ENCODE data around the gene BAIAP2L2.

The BAIAP2L2 gene

DNA sequence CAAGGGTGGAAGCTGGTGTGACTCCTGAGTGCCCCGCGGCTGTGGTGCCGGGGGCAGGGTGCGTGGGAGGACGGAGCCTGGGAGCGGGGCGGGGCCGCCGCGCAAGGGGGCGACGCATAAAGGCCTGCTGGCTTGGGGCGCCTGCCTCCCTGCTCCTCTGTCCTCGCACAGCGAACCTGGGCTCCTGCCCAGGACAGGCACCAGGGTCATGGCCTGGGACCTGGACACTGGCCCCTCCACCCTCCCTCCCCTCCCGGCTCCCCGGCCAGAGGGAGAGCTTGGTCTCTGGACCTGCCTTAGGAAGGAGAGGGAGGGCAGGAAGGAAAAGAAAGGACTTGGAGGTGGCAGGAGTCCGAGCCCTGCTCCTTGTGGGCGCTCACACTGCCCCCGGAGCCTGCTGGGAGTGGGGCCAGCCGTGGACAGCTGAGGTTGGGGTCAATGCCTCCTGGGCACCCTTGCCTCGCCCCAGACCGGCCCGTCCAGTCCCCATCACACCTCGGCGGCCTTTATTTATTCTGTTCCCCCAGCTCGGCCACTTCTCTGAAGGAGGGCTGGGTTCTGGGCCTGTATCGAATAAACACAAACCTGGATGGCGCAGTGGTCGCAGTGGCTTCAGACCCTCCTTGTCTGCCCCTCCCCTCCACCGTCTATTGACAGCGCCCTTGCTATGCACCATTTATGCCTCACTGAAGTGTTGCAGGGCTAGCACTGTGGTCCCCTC, 35.2 kb downstream of the BAIAP2L2 start:
- intact Hi-C loops (cut with DNase I; ENCODE audit: low total_unique reads), result no loop called here
- Histone ChIP-seq H3K27ac (no peak overlapping the region), H3K36me3 (peaks cover 28 to 68% (median 44%) of the 10 kb centered on the region in 3 donors), H3K4me1 (peaks cover 5 to 23% (median 13%) of the 10 kb centered on the region in 4 donors), H3K4me3 (no peak overlapping the region), H3K9me3 (no peaks in the 10 kb centered on the region), H3K27me3 (no peaks in the 10 kb centered on the region)
- DNase-seq, result no peak
- TF ChIP-seq, protein P1, sequence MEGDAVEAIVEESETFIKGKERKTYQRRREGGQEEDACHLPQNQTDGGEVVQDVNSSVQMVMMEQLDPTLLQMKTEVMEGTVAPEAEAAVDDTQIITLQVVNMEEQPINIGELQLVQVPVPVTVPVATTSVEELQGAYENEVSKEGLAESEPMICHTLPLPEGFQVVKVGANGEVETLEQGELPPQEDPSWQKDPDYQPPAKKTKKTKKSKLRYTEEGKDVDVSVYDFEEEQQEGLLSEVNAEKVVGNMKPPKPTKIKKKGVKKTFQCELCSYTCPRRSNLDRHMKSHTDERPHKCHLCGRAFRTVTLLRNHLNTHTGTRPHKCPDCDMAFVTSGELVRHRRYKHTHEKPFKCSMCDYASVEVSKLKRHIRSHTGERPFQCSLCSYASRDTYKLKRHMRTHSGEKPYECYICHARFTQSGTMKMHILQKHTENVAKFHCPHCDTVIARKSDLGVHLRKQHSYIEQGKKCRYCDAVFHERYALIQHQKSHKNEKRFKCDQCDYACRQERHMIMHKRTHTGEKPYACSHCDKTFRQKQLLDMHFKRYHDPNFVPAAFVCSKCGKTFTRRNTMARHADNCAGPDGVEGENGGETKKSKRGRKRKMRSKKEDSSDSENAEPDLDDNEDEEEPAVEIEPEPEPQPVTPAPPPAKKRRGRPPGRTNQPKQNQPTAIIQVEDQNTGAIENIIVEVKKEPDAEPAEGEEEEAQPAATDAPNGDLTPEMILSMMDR (IDR thresholded peaks at IDR 0.05), result no peak

GRCh38 chr22:38074181-38075104, 36.0 kb downstream of the BAIAP2L2 start:
- intact Hi-C loops (cut with DNase I; ENCODE audit: low total_unique reads), result no loop called here
- TF ChIP-seq, protein P1 (IDR thresholded peaks at IDR 0.05), result peak in 1 of 2 experiments; percentile 8
- H3K4me3 ChIP-seq, result no peak overlapping the region
- no peaks in the 10 kb centered on the region for H3K27me3 ChIP-seq
- no peak overlapping the region for H3K27ac ChIP-seq
- peaks cover 5 to 29% (median 18%) of the 10 kb centered on the region in 4 donors for H3K4me1 ChIP-seq
- peaks cover 28 to 72% (median 44%) of the 10 kb centered on the region in 3 donors for H3K36me3 ChIP-seq
- no peak for DNase-seq
- no peaks in the 10 kb centered on the region for H3K9me3 ChIP-seq

- intact Hi-C loops (cut with DNase I; ENCODE audit: low total_unique reads), result no loop called here
- H3K36me3 ChIP-seq, result peaks cover 28 to 82% (median 44%) of the 10 kb centered on the region in 3 donors
Measured at GRCh38 chr22:38073150-38074130, 37.0 kb downstream of the BAIAP2L2 start.

DNA sequence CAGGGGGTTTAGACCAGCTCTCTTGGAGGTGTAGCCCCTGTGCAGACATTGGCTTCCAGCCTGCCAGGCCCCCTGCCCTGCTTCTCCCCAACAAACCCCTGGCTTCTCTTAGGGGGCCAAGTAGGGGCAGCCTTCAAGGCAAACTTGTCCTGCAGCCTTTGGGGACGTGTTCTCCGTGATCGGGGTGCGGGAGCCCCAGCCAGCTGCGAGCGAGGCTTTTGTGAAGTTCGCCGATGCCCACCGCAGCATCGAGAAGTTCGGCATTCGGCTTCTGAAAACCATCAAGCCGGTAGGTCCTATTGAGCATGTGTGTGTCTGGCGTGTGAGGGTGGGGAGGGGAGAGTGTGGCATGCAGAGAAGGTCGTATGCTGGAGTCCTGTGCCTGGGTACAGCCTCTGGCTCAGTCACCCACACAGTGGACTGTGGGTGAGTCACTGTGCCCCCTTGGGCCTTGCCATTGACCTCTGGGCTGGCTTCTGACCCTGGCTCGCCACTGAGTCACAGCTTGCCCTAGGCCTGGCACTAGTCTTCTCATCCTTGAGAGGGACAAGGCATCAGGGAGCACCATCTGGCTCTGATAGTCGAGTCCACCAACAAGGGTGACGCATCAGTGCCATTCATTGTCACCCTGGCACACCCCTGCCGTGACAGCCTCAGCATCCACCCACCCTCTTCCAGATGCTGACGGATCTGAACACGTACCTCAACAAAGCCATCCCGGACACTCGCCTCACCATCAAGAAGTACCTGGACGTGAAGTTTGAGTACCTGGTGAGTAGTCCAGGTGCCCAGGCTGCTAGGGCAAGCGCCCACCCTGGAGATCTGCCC, 37.9 kb downstream of the BAIAP2L2 start:
- intact Hi-C loops (cut with DNase I; ENCODE audit: low total_unique reads), result no loop called here
- Histone ChIP-seq H3K4me3 (no peak overlapping the region), H3K9me3 (no peaks in the 10 kb centered on the region), H3K27me3 (no peaks in the 10 kb centered on the region), H3K4me1 (peaks cover 15 to 47% (median 33%) of the 10 kb centered on the region in 4 donors), H3K27ac (peak overlapping the region; percentile 91 to 97), H3K36me3 (peaks cover 28 to 90% (median 44%) of the 10 kb centered on the region in 3 donors)
- TF ChIP-seq, protein P1 (IDR thresholded peaks at IDR 0.05), result no peak
- DNase-seq, result no peak

More at GRCh38 chr22:38073150-38074130, 37.0 kb downstream of the BAIAP2L2 start:
- Histone ChIP-seq H3K9me3 (no peaks in the 10 kb centered on the region), H3K4me3 (no peak overlapping the region), H3K27ac (no peak overlapping the region), H3K27me3 (no peaks in the 10 kb centered on the region), H3K4me1 (peaks cover 12 to 38% (median 26%) of the 10 kb centered on the region in 4 donors)
- TF ChIP-seq, protein P1 (IDR thresholded peaks at IDR 0.05), result no peak
- no peak for DNase-seq

Data from tibial artery (tissue), 4 donors.